ENCODE results near the gene PPP2R2C.

The PPP2R2C gene

GRCh38 chr4:6342530-6343293 lies 129.7 kb downstream of the PPP2R2C start:
- TF ChIP-seq, protein P1, sequence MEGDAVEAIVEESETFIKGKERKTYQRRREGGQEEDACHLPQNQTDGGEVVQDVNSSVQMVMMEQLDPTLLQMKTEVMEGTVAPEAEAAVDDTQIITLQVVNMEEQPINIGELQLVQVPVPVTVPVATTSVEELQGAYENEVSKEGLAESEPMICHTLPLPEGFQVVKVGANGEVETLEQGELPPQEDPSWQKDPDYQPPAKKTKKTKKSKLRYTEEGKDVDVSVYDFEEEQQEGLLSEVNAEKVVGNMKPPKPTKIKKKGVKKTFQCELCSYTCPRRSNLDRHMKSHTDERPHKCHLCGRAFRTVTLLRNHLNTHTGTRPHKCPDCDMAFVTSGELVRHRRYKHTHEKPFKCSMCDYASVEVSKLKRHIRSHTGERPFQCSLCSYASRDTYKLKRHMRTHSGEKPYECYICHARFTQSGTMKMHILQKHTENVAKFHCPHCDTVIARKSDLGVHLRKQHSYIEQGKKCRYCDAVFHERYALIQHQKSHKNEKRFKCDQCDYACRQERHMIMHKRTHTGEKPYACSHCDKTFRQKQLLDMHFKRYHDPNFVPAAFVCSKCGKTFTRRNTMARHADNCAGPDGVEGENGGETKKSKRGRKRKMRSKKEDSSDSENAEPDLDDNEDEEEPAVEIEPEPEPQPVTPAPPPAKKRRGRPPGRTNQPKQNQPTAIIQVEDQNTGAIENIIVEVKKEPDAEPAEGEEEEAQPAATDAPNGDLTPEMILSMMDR (IDR thresholded peaks at IDR 0.05; ENCODE audit: low read depth, low read length, missing control alignments) = no peak
- H3K4me3 ChIP-seq (replicated peaks; ENCODE audit: low read depth, low read length) = no peak overlapping the region
- DNase-seq (ENCODE audit: extremely low read depth, low read depth) = no peak

DNA sequence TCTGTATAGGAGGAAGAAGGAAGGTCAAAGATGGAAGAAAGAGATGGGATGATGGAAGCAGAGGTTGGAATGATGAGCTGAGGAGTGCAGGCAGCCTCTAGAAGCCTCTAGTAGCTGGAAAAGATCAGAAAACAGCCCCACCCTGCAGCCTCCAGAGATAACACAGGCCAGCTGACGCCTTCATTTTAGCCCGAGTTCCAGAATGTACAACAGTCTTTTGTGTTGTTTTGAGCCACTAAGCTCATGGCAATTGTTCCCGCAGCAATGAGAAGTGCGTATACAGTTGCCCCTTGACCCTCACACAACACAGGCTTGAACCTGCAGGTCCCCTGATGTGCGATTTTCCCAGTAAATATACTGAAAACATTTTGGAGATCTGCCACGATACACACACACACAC lies 130.7 kb downstream of the PPP2R2C start:
- TF ChIP-seq, protein P1 (IDR thresholded peaks at IDR 0.05; ENCODE audit: low read depth, low read length, missing control alignments) = no peak
- H3K4me3 ChIP-seq (replicated peaks; ENCODE audit: low read depth, low read length) = no peak overlapping the region
- no peak for DNase-seq (ENCODE audit: extremely low read depth, low read depth)

DNA sequence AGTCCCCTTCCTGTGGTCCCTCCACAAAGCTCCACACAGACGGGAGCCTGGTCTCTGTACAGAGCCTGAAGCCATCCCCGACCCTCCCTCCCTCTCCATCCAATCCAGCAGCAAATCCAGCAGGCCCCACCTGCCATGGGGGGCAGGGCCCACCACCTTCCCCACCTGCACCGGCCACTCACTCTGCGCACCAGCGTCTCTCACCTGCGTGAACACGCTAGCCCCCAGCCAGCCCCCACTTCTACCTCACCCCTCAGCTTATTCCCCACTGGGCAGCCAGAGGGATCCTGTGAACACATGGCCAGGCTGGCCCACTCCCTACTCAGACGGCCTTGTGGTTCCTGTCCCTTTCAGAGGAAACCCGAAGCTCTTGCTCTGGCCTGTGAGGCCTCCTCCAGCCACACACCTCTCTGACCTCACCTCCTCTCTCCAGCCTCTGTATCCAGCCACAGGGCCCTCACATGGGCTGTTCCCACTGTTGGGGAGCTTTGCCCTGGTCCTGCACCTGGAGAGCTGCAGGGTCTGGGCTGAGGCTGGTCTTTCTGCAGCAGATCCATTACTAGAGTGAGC lies 131.9 kb downstream of the PPP2R2C start:
- no peak overlapping the region for H3K4me3 ChIP-seq (replicated peaks; ENCODE audit: low read depth, low read length)
- TF ChIP-seq, protein P1 (IDR thresholded peaks at IDR 0.05; ENCODE audit: low read depth, low read length, missing control alignments) = no peak
- no peak for DNase-seq (ENCODE audit: extremely low read depth, low read depth)

DNA sequence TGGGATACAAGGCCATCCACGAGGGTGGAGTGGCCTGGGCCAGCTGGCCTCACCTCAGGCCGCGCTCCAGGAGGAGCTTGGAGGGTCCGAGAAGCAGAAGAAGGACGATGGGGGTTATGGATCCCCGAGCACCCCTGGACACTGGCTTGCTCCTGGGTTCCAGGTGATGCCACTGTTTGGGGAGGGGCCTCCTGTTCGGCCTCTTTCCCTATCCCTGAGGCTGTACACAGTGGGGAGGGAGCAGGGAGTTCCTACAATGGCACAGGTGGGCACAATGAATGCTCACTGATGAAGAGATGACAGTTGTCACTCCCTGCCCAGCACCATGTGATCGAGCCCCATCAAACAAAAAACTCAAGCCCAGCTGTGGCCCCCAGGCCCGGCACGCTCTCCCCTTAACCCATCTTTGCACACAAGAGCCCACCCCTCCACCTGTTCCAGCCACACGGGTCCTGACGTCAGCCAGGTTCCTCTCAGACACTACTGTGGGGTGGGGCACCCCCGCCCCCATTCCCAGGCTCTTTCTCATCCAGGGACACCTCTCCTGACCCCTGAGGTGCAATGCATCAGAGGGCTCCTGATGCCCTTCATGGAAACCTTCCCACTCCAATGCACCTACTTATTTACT lies 132.5 kb downstream of the PPP2R2C start:
- DNase-seq (ENCODE audit: extremely low read depth, low read depth) = no peak
- no peak overlapping the region for H3K4me3 ChIP-seq (replicated peaks; ENCODE audit: low read depth, low read length)
- TF ChIP-seq, protein P1 (IDR thresholded peaks at IDR 0.05; ENCODE audit: low read depth, low read length, missing control alignments) = no peak

GRCh38 chr4:6338951-6339817 lies 133.2 kb downstream of the PPP2R2C start:
- DNase-seq (ENCODE audit: extremely low read depth, low read depth) = no peak
- TF ChIP-seq, protein P1 (IDR thresholded peaks at IDR 0.05; ENCODE audit: low read depth, low read length, missing control alignments) = no peak
- no peak overlapping the region for H3K4me3 ChIP-seq (replicated peaks; ENCODE audit: low read depth, low read length)

- TF ChIP-seq, protein P1 (IDR thresholded peaks at IDR 0.05; ENCODE audit: low read depth, low read length, missing control alignments) = no peak
- no peak overlapping the region for H3K4me3 ChIP-seq (replicated peaks; ENCODE audit: low read depth, low read length)
- DNase-seq (ENCODE audit: extremely low read depth, low read depth) = no peak
Observed at GRCh38 chr4:6338175-6338950, 134.1 kb downstream of the PPP2R2C start.
